ENCODE results near the gene C1orf53. TPM values are rescaled to one million over a fixed set of nuclear protein-coding genes. Genes with fewer than 3 reads are reported as not detected.

Gene C1orf53
- total RNA-seq, 1 donor from 2014 or later, result 2.6 TPM

DNA sequence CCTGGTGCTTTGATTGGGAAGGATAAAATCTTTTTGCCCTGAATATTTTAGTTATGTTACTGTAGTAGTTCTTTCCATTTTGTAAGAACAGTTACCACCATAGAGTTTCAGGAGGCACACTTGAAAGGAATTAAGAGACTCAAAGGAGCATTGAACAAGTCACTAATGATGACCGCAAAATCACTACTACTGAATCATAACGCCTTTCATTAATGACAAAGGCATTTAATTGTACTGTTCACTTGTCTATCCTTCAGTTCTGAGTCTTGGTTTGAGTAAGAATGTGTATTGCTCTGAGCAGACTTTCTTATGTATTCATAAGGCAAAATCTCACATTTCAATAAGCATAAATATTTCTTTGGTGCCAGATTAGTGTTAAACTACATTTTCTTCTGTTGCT is 39.6 kb downstream of the C1orf53 start:
- Mint-ChIP-seq H3K36me3 (ENCODE audit: unreplicated experiment) (no peaks in the 10 kb centered on the region), H3K4me3 (ENCODE audit: unreplicated experiment) (no peak overlapping the region), H3K9me3 (ENCODE audit: unreplicated experiment) (no peaks in the 10 kb centered on the region), H3K27ac (ENCODE audit: unreplicated experiment) (no peak overlapping the region), H3K4me1 (ENCODE audit: unreplicated experiment) (peaks cover 2% of the 10 kb centered on the region), H3K27me3 (ENCODE audit: unreplicated experiment) (peaks cover 14% of the 10 kb centered on the region)
- TF ChIP-seq, protein P1, sequence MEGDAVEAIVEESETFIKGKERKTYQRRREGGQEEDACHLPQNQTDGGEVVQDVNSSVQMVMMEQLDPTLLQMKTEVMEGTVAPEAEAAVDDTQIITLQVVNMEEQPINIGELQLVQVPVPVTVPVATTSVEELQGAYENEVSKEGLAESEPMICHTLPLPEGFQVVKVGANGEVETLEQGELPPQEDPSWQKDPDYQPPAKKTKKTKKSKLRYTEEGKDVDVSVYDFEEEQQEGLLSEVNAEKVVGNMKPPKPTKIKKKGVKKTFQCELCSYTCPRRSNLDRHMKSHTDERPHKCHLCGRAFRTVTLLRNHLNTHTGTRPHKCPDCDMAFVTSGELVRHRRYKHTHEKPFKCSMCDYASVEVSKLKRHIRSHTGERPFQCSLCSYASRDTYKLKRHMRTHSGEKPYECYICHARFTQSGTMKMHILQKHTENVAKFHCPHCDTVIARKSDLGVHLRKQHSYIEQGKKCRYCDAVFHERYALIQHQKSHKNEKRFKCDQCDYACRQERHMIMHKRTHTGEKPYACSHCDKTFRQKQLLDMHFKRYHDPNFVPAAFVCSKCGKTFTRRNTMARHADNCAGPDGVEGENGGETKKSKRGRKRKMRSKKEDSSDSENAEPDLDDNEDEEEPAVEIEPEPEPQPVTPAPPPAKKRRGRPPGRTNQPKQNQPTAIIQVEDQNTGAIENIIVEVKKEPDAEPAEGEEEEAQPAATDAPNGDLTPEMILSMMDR (IDR thresholded peaks at IDR 0.05), result no peak
- DNase-seq (ENCODE audit: extremely low spot score, unreplicated experiment), result no peak

GRCh38 chr1:197944485-197944884 is 42.1 kb downstream of the C1orf53 start:
- Mint-ChIP-seq H3K4me1 (ENCODE audit: unreplicated experiment) (peaks cover under 1% of the 10 kb centered on the region), H3K9me3 (ENCODE audit: unreplicated experiment) (no peaks in the 10 kb centered on the region), H3K27ac (ENCODE audit: unreplicated experiment) (no peak overlapping the region), H3K36me3 (ENCODE audit: unreplicated experiment) (no peaks in the 10 kb centered on the region), H3K27me3 (ENCODE audit: unreplicated experiment) (no peaks in the 10 kb centered on the region), H3K4me3 (ENCODE audit: unreplicated experiment) (no peak overlapping the region)
- TF ChIP-seq, protein P1 (IDR thresholded peaks at IDR 0.05), result no peak
- DNase-seq (ENCODE audit: extremely low spot score, unreplicated experiment), result no peak

DNA sequence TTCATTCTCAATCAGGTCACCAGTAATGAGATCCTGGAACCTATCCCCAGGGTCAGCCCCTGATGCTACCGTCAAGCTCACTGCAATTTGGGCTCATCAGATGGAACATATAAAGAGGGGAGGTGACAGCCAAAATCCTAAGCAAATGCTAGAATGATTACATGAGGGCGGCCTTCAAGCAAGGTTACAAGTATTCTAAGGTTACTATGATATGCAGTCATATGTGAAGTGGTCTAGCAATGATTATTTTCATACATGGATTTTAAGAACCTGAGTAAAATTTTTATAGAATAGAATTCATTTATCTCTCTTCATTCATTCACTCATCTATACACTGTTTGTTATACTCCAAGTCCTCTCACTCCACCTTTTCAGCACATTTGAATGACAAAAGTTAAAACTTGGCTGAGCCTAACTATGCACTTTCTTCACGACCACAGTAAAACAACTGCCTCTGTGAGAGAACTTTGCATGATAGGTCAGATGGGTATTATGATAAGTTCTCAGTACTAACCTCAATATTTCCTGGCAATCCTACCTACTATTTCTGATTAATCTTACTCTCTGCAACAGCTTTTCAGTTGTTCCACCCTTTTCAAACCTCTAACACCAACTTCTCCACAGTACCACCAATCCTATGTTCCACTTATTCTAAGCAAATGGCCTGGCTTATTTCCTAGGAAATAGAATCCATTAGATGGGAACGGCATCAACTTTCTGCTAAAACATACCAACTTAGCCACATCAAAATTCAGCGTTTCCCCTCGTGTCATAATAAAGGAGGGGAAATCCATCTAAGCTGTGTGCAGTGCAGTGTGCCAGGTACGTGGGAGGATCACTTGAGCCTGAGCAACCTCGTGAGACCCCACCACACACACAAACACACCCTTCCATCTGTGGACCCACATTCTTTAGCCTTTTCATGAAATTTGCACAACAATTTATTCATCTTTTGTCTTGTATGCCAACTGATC is 46.8 kb downstream of the C1orf53 start:
- H3K4me3 Mint-ChIP-seq (ENCODE audit: unreplicated experiment), result no peak overlapping the region
- DNase-seq (ENCODE audit: extremely low spot score, unreplicated experiment), result no peak
- H3K36me3 Mint-ChIP-seq (ENCODE audit: unreplicated experiment), result no peaks in the 10 kb centered on the region
- no peaks in the 10 kb centered on the region for H3K9me3 Mint-ChIP-seq (ENCODE audit: unreplicated experiment)
- TF ChIP-seq, protein P1 (IDR thresholded peaks at IDR 0.05), result no peak
- H3K27me3 Mint-ChIP-seq (ENCODE audit: unreplicated experiment), result no peaks in the 10 kb centered on the region
- H3K4me1 Mint-ChIP-seq (ENCODE audit: unreplicated experiment), result no peaks in the 10 kb centered on the region
- no peak overlapping the region for H3K27ac Mint-ChIP-seq (ENCODE audit: unreplicated experiment)

DNA sequence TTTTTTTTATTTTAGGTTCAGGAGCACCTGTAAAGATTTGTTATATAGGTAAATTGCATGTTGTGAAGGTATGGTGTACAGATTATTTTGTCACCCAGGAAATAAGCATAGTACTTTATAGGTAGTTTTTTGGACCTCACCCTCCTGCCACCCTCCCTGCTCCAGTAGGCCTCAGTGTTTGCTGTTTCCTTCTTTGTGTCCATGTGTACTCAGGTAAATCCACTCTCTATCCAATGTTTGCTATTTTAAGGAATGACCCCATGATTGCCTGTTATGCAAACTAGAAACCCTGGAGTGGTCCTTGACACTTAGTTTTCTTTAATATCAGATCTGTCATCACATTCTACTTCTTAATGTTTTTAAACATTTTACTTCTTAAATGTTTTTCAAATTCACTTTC is 48.7 kb downstream of the C1orf53 start:
- Mint-ChIP-seq H3K36me3 (ENCODE audit: unreplicated experiment) (no peaks in the 10 kb centered on the region), H3K4me3 (ENCODE audit: unreplicated experiment) (no peak overlapping the region)

More for the DNA sequence above, 48.7 kb downstream of the C1orf53 start:
- H3K9me3 Mint-ChIP-seq (ENCODE audit: unreplicated experiment), result no peaks in the 10 kb centered on the region
- no peak overlapping the region for H3K27ac Mint-ChIP-seq (ENCODE audit: unreplicated experiment)
- DNase-seq (ENCODE audit: extremely low spot score, unreplicated experiment), result no peak
- no peaks in the 10 kb centered on the region for H3K27me3 Mint-ChIP-seq (ENCODE audit: unreplicated experiment)
- peaks cover 6% of the 10 kb centered on the region for H3K4me1 Mint-ChIP-seq (ENCODE audit: unreplicated experiment)
- TF ChIP-seq, protein P1 (IDR thresholded peaks at IDR 0.05), result no peak

Data from osteocyte (in vitro differentiated cells).